Left ventricle myocardium inferior (tissue), 1 donor: ENCODE data around the gene ARHGAP10. TPM values are rescaled to one million over a fixed set of nuclear protein-coding genes. Genes with fewer than 3 reads are reported as not detected.

ENCODE experiments used
- DNase-seq: peaks from one replicate; pipeline ENCODE4 v3.0.0-alpha.2; 2020
- H3K27ac ChIP-seq: fragments of 200-600 bp; replicated peaks from 2 replicates; pipeline ENCODE4 v1.8.0; 2021
- H3K27me3 ChIP-seq: fragments of 200-600 bp; 2 replicates; pipeline ENCODE4 v1.8.0; 2021; ENCODE audit warnings: low read depth
- H3K36me3 ChIP-seq: fragments of 200-600 bp; 2 replicates; pipeline ENCODE4 v1.8.0; 2021
- H3K4me1 ChIP-seq: fragments of 200-600 bp; 2 replicates; pipeline ENCODE4 v1.8.0; 2021
- H3K4me3 ChIP-seq: fragments of 200-600 bp; 2 replicates; pipeline ENCODE4 v1.8.0; 2021; ENCODE audit warnings: mild to moderate bottlenecking, moderate library complexity
- H3K9me3 ChIP-seq: fragments of 200-600 bp; replicated peaks from 2 replicates; pipeline ENCODE4 v1.8.0; 2021
- intact Hi-C: fragments of 100-400 bp; cut with micrococcal nuclease; formaldehyde crosslinking; loops from one replicate; pipeline ENCODE4 v1.11.0; 2022
- total RNA-seq: library from RNA; stranded (reverse); fragmentation: NEBNext Ultra II Directional; extraction: Animal tissue kit (Norgen Biotek cat#: 25700); gene quantifications from one replicate; pipeline ENCODE4 v1.2.1, GENCODE V29; 2021
- TF ChIP-seq, protein P1 (sequence below): fragments of 200-600 bp; IDR thresholded peaks from 2 replicates; pipeline ENCODE4 v1.8.0; 2021; ENCODE audit warnings: antibody characterized with exemption, mild to moderate bottlenecking, borderline replicate concordance
- donor health status: DM: no; HTN: yes; CAD: no; lungs with severe emphysema.

The ARHGAP10 gene
- total RNA-seq, 1 donor from 2014 or later = 59.7 TPM

DNA sequence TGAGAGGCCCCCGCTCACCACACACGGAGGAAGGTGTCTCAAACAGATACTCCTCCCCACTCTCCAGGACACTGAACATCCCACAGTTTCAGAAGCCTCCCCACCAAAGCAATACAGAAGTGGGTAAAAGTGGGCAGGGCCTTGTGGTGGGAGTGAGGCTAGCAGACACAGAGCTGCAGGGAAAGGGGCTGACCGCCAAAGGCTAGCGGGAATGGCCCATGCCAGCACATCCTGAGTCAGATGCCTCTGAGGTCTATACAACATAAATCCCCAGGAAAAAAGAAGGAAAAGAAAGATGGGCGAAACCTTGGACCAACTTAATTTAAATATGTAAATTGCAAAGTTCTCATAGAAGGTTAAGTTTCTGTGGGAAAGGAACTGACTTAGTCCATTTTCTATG, 21.9 kb upstream of the ARHGAP10 start:
- TF ChIP-seq, protein P1, sequence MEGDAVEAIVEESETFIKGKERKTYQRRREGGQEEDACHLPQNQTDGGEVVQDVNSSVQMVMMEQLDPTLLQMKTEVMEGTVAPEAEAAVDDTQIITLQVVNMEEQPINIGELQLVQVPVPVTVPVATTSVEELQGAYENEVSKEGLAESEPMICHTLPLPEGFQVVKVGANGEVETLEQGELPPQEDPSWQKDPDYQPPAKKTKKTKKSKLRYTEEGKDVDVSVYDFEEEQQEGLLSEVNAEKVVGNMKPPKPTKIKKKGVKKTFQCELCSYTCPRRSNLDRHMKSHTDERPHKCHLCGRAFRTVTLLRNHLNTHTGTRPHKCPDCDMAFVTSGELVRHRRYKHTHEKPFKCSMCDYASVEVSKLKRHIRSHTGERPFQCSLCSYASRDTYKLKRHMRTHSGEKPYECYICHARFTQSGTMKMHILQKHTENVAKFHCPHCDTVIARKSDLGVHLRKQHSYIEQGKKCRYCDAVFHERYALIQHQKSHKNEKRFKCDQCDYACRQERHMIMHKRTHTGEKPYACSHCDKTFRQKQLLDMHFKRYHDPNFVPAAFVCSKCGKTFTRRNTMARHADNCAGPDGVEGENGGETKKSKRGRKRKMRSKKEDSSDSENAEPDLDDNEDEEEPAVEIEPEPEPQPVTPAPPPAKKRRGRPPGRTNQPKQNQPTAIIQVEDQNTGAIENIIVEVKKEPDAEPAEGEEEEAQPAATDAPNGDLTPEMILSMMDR = no peak

DNA sequence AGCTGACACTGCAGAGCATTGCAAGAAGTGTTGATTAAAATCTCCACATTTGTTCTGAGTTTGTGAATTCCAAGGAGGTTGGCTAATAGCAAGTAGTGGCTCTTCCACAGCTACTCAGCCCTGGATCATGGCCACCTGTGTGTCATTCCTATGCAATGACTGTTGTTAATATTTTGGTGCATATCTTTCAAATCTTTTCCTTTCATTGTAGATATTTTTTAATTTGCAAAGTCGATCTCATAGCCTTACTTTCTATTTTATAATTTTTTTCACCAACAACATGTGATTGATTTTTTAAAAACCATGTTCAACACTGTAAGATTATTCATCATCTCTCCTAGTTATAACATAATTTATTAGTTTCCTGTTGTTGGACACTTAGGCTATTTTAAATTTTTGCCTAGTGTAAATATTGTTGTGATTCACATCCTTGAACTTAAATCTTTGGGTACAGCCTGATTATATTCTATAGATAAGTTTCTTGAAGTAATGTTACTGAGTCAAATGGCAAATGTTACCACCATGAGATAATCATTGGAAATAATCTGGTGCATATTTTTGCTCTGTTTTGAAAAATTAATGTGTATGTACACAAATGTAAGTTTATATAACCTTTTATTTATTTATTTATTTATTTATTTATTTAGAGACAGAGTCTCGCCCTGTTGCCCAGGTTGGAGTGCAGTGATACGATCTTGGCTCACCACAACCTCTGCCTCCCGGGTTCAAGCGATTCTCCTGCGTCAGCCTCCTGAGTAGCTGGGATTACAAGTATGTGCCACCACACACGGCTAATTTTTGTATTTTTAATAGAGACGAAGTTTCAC, 17.1 kb upstream of the ARHGAP10 start:
- H3K27ac ChIP-seq = no peak overlapping the region

More for the DNA sequence above, 21.9 kb upstream of the ARHGAP10 start:
- Histone ChIP-seq H3K36me3 (no peaks in the 10 kb centered on the region), H3K9me3 (no peaks in the 10 kb centered on the region), H3K27me3 (no peaks in the 10 kb centered on the region), H3K27ac (no peak overlapping the region), H3K4me3 (no peak overlapping the region), H3K4me1 (peaks cover 4% of the 10 kb centered on the region)
- DNase-seq = no peak
- intact Hi-C loops = no loop called here

DNA sequence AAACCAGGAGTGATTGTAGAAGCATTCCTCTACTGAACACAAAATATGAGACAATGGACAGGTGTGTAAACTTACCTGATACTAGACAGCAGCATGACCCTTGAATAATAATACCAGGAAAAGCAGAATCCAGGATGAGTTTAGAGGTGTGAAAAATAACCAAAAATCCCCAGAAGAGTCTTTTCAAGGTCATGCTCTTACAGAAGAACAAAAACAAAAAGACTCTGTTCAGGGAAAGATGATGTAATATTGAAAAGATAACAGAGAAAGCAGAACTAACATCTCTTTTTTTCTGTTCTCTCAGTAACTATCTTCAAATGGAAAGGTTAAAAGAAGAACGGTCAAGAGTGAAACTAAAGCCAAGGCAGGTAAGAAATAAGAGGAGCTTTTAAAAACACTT, 14.0 kb upstream of the ARHGAP10 start:
- no peak overlapping the region for H3K27ac ChIP-seq
- no peaks in the 10 kb centered on the region for H3K27me3 ChIP-seq
- intact Hi-C loops = no loop called here
- H3K4me3 ChIP-seq = no peak overlapping the region
- H3K9me3 ChIP-seq = no peaks in the 10 kb centered on the region
- no peaks in the 10 kb centered on the region for H3K4me1 ChIP-seq
- TF ChIP-seq, protein P1 = no peak
- DNase-seq = no peak
- no peaks in the 10 kb centered on the region for H3K36me3 ChIP-seq

More for the DNA sequence above, 17.1 kb upstream of the ARHGAP10 start:
- Histone ChIP-seq H3K9me3 (no peaks in the 10 kb centered on the region), H3K27me3 (no peaks in the 10 kb centered on the region), H3K4me1 (no peaks in the 10 kb centered on the region), H3K4me3 (no peak overlapping the region), H3K36me3 (no peaks in the 10 kb centered on the region)
- TF ChIP-seq, protein P1 = no peak
- intact Hi-C loops = no loop called here
- no peak for DNase-seq

DNA sequence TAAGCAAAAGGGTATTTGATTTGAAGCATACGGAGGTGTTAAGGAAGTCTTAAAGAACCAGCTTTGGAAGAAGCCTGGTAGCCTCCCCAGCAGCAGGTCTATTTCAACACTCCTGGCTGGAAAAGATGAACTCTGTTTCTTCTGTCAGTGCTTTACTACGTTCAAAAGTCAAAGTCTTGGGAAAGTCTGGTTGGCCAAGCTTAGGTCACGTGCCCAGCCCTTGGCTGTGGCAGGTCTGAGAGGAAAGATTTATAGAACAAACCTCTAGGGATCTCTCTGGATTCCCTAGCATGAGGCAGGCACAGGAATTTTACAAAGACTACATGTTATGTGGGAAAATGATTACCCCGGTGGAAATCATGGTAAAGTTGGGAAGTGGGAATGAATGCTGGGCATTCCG, 8.6 kb upstream of the ARHGAP10 start:
- intact Hi-C loops = no loop called here
- H3K36me3 ChIP-seq = no peaks in the 10 kb centered on the region
- no peak overlapping the region for H3K27ac ChIP-seq
- H3K27me3 ChIP-seq = no peaks in the 10 kb centered on the region
- TF ChIP-seq, protein P1 = no peak
- peaks cover 7% of the 10 kb centered on the region for H3K4me1 ChIP-seq
- no peak overlapping the region for H3K4me3 ChIP-seq
- DNase-seq = no peak
- no peaks in the 10 kb centered on the region for H3K9me3 ChIP-seq

DNA sequence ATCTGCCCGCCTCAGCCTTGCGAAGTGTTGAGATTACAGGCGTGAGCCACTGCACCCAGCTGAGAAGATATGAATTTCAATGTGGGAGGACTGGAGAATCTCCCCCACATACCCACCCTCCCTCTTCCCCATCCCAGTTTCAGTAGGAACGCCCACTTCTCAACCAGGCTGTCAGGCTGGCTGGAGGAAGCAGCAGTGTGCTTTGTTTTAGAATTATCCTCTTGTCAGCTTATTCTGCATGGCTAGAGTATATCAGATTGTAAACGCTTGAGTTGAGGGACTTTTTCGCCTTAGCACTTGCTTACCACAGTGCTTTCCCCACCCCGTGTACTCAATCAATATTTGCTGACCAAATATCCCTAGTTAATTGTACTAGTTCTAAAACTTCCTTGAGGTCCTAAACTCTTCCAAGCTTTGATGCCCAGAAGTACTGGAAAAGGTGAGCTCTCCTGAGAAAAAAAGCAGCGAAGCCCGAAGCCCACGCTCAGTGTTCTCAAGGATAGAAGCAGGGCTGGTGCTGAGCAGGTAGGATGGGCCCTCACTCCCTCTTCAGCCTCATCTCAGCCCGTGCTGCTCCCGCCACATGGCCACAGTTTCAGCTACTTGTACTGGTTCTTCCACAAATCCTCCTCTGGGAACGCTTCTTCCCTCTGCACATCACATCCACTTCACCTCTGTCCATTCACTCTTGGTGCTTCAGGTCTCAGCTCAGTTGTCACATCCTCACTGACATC, 7.3 kb upstream of the ARHGAP10 start:
- Histone ChIP-seq H3K36me3 (no peaks in the 10 kb centered on the region), H3K27me3 (no peaks in the 10 kb centered on the region), H3K27ac (no peak overlapping the region), H3K4me1 (peaks cover 7% of the 10 kb centered on the region), H3K9me3 (no peaks in the 10 kb centered on the region), H3K4me3 (no peak overlapping the region)
- intact Hi-C loops = no loop called here
- no peak for DNase-seq
- TF ChIP-seq, protein P1 = no peak
